C4-2B (cell line): ENCODE results near the gene ZNF19.

Experiments
- CTCF ChIP-seq: fragments of 450-650 bp; conservative IDR thresholded peaks from 2 replicates; pipeline ENCODE4 v1.5.1; 2017; ENCODE audit warnings: mild to moderate bottlenecking
- ZFX ChIP-seq: fragments of 450-650 bp; IDR thresholded peaks from 2 replicates; pipeline ENCODE4 v1.6.1; 2017

GRCh38 chr16:71474864-71475263 is 14.3 kb downstream of the ZNF19 start:
- no peak for TF ChIP-seq CTCF
- no peak for TF ChIP-seq ZFX
